GM18520 (cell line): ENCODE measurements around the gene USP31.

Experiments
- ATAC-seq: cut with Tn5 transposase; IDR thresholded peaks from one replicate; pipeline ENCODE4 v1.9.1; 2021; ENCODE audit not compliant: unreplicated experiment

Gene USP31, protein sequence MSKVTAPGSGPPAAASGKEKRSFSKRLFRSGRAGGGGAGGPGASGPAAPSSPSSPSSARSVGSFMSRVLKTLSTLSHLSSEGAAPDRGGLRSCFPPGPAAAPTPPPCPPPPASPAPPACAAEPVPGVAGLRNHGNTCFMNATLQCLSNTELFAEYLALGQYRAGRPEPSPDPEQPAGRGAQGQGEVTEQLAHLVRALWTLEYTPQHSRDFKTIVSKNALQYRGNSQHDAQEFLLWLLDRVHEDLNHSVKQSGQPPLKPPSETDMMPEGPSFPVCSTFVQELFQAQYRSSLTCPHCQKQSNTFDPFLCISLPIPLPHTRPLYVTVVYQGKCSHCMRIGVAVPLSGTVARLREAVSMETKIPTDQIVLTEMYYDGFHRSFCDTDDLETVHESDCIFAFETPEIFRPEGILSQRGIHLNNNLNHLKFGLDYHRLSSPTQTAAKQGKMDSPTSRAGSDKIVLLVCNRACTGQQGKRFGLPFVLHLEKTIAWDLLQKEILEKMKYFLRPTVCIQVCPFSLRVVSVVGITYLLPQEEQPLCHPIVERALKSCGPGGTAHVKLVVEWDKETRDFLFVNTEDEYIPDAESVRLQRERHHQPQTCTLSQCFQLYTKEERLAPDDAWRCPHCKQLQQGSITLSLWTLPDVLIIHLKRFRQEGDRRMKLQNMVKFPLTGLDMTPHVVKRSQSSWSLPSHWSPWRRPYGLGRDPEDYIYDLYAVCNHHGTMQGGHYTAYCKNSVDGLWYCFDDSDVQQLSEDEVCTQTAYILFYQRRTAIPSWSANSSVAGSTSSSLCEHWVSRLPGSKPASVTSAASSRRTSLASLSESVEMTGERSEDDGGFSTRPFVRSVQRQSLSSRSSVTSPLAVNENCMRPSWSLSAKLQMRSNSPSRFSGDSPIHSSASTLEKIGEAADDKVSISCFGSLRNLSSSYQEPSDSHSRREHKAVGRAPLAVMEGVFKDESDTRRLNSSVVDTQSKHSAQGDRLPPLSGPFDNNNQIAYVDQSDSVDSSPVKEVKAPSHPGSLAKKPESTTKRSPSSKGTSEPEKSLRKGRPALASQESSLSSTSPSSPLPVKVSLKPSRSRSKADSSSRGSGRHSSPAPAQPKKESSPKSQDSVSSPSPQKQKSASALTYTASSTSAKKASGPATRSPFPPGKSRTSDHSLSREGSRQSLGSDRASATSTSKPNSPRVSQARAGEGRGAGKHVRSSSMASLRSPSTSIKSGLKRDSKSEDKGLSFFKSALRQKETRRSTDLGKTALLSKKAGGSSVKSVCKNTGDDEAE (N-terminal part only)

GRCh38 chr16:23149267-23149992, at the start of gene USP31:
TSS of gene USP31 (minus strand) at chr16:23149452. CDS start at chr16:23149270, 182 bp downstream.
- peak; percentile 95 for ATAC-seq

DNA sequence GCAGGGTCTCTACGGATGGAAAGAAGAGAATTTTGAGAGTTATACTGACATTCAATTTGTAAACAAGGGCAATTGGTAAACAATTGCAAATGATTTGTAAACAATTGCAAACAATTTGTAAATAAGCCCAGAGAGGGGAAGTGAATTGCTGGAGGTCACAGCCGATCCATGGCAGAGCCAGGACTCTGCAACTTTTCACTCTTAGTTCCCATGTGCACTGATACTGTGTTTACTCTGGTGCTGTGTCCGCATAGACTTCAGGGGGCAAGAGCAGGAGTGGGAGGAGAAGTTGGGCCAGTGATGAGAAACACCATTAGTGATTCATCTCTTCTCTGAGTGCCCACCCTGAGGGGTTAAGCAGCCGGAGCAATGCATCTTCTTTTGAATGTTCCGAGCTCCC, 47.3 kb upstream of the USP31 start:
- ATAC-seq, result no peak

GRCh38 chr16:23195366-23195978, 46.2 kb upstream of the USP31 start:
- ATAC-seq, result no peak

- no peak for ATAC-seq
Measured at GRCh38 chr16:23194497-23195221, 45.4 kb upstream of the USP31 start.

DNA sequence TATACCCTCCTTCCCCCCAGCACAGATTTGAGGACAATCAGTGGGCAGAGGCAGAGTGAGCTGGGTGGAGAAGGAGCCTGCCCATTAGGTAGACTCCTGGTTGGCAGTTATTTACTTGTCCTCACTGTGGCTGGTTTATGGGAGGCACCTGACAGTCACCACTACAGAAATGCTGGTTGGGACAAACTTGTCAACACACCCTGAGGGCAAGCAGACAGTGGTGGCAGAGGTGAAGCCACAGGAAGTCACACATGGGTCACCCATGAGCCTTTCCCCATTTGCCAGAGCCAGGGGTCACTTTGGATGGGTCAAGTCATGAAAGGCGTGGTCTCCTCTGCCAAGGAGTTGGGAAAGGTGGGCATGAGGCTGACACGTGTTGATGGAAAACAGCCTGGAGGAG, 39.7 kb upstream of the USP31 start:
- no peak for ATAC-seq

- ATAC-seq, result no peak
Measured at GRCh38 chr16:23187341-23187740, 38.1 kb upstream of the USP31 start.

DNA sequence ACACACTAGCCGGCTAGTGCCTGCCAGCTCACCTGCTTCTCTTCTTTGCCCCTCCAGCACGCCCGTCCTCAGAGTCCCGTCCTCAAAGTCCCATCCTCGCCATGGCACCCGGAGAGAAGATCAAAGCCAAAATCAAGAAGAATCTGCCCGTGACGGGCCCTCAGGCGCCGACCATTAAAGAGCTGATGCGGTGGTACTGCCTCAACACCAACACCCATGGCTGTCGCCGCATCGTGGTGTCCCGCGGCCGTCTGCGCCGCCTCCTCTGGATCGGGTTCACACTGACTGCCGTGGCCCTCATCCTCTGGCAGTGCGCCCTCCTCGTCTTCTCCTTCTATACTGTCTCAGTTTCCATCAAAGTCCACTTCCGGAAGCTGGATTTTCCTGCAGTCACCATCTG, 36.9 kb upstream of the USP31 start:
- no peak for ATAC-seq

DNA sequence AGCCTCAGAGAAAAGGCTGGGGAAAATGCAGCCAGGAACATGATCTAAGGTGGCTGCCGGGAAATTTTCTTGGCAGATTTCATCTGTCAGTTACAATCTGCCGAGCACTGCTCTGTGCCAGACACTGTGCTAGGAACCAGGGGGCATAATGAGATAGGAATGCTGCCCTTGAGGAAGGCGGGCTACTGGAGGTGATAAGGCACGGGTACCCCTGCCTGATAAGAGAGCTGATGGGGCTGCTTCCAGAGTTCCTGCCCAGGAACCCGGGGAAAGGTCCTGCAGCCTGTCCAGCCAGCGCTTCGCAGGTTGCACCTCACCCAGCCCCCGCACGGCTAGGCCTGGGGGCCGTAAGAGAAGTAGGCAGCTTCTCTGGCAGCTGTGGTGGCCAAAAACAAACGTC, 36.4 kb upstream of the USP31 start:
- ATAC-seq, result no peak

GRCh38 chr16:23183543-23183862, 34.3 kb upstream of the USP31 start:
- no peak for ATAC-seq

DNA sequence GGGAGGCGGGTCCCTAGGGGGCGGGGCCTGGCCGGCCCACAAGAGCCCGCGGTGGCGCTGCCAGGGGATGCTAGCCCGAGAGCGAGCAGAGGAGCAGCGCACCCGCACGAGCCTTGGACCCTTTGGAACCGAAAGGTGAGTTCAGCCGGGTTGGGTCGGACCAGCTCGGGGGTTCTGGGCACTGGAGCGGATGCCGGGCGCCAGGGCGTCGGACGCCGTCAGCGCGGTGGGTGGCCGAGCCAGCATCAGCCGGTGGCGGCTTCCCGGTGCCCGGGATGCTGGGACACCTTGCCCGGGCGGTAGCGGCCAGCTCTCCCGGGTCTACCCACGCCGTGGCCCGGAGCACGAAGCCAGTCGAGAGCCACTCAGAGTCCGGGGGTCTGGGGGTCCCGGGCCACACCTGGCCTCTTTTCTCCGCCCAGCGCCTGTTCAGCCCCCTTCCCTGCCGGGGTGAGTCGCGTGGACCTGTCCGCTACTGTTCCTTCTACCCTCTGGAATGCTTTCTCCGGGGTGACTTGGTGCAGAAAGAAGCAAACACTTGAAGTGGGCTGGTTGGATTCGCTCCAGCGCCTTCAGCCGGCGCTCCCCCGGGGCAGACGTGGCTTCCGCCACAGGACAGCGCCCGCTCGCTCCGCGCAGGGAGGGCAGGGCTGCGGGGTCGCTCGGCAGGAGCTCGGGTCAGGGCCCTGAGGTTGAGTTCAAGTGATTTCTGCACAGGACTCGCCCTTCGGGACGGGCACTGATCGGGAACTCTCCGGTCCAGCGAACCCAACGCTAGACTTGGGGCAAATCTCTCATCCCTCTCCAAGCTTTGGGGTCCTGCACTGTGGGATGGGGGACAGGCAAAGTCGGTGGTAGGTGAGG, 33.7 kb upstream of the USP31 start, which contains the start of gene SCNN1G:
Gene SCNN1G (plus strand): TSS at position 67 of the 864 bp plus-strand sequence. CDS start 3,527 bp downstream, outside the sequence.
- peak; percentile 8 for ATAC-seq

- ATAC-seq, result peak; percentile 95
Measured at GRCh38 chr16:23182206-23182678, 33.0 kb upstream of the USP31 start.

DNA sequence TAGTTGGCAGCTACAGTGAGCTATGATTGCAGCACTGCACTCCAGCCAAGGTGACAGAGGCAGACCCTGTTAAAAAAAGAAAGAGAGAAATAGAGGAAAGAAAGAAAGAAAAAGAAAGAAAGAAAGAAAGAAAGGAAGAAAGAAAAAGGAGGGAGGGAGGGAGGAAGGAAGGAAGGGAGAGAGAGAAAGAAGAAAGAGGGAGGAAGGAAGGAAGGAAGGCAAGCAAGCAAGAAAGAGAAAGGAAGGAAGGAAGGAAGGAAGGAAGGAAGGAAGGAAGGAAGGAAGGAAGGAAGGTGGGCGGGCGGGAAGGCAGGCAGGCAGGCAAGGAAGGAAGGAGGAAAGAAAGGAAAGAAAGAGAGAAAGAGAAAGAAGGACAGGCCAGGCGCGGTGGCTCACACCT, 32.3 kb upstream of the USP31 start:
- ATAC-seq, result no peak

DNA sequence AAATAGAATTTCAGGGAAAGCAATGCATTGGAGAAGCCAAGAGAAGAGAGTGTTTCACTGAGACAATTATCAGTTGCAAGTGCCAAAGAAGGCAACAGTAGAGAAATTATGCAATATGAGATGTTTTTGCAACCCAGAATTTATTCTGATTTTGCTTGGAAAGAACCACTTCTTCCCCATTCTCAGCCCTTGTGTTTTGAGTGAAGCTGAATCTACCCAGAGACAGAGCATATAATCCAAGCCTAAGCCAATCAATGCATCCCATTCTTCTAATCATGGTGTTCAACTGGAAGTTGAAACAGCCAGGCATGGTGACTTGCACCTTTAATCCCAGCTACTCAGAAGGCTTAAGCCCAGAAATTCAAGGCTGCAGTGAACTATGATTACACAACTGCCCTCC, 26.4 kb upstream of the USP31 start:
- ATAC-seq, result no peak

DNA sequence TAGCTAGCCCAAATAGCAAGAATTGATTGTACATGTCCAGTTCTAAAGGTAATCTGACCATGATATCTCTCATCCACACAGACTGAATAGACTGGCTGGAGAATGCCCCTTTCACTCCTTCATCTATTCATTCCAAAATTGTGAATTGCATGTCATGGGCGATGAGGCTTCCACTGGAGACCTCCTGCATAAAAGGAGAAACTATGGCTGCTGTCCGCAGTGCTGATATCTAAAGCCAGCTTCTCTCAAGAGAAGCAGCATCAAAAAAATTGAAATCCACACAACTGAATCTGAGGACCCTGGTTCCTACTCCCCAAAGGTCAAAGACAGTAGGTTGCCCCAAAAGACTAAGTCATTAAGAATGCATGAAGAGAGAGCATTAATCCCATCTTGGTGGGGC, 25.4 kb upstream of the USP31 start:
- no peak for ATAC-seq

GRCh38 chr16:23172994-23173393, 23.7 kb upstream of the USP31 start:
- no peak for ATAC-seq

GRCh38 chr16:23172583-23172982, 23.3 kb upstream of the USP31 start:
- no peak for ATAC-seq

DNA sequence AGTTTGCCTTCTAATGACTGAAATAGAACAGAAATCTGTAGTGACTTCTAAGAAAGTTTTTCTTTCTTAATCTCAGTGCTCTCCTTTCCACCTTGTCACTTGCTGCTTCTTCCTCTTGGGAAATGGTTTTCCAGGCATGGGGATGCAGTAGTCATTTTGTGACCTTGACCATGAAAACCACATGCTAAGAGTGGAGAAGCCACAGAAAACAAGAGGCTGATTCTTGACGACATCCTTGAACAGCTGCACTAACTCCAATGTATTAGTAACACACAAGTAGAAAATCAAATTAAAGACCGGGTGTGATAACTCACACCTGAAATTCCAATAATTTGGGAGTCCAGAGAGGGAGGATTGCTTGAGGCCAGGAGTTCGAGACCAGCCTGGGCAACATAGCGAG, 15.5 kb upstream of the USP31 start:
- ATAC-seq, result no peak

DNA sequence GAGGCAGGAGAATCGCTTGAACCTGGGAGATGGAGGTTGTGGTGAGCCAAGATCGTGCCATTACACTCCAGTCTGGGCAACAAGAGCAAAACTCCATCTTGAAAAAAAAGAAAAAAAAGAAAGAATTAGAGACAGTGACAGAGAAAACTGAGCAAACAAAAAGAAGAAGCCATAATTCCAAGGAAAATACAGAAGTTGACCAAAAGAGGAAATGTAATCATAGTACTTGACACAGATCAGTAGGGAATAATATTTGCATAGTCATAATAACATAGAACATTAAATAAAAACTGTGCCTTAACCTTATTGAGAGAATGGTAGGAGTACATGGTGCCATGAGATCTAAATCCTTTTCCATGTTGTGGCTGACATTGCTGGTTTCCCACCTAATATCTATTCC, 14.7 kb upstream of the USP31 start:
- no peak for ATAC-seq
